ENCODE data around the gene FAM163B. TPM values are rescaled to one million over a fixed set of nuclear protein-coding genes. Genes with fewer than 3 reads are reported as not detected.
A peak's percentile ranks its signal among the peaks of the same experiment; 100 is the strongest.
"Not testable (repeated sequence)": the region's sequence is repeated elsewhere in the genome, so short reads cannot be mapped to it uniquely, and the experiment has no call there.

FAM163B gene
- total and polyA plus RNA-seq, 5 donors from 2014 or later, result not detected

DNA sequence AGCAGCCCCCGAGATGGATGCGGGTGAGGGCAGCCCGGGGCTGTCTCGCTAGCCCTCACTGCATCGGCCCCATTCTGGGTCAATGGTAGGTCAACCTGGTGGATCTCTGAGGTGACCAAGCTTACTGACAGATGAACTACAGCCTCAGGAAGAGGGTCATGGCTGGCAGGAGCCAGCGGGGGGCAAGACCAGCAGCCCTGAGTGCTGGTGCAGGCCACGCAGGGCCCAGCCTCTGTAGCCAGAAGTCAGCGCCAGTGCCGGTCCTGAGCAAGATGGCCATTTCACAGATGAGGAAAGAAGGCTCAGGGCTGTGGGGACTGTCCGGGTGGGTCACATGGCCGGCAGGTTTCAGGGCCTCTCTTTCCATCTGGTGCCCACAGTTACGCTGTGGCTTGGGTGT, 21.9 kb upstream of the FAM163B start:
- Histone ChIP-seq H3K36me3 (ENCODE audit: control insufficient read depth, insufficient read depth, low read length) (no peaks in the 10 kb centered on the region), H3K9me3 (ENCODE audit: control insufficient read depth in 2 of 2, low read length in 2 of 2) (peaks cover under 1 to 6% of the 10 kb centered on the region in 2 experiments), H3K4me1 (ENCODE audit: control insufficient read depth, insufficient read depth, low read length, poor library complexity, severe bottlenecking) (no peaks in the 10 kb centered on the region), H3K27ac (ENCODE audit: insufficient read depth, low read length, poor library complexity, severe bottlenecking) (no peak overlapping the region), H3K4me3 (ENCODE audit: low read depth, low read length) (no peak overlapping the region), H3K27me3 (ENCODE audit: control insufficient read depth, insufficient read depth, low read length) (no peaks in the 10 kb centered on the region)
- Mint-ChIP-seq H3K27ac (no peak overlapping the region), H3K4me3 (no peak overlapping the region), H3K4me1 (no peaks in the 10 kb centered on the region), H3K36me3 (no peaks in the 10 kb centered on the region), H3K9me3 (peaks cover 0 to 13% (median 5%) of the 10 kb centered on the region in 7 donors), H3K27me3 (peaks cover 10% of the 10 kb centered on the region)
- ATAC-seq (ENCODE audit: low read depth in 2 of 2) (no peak), DNase-seq (no peak)

DNA sequence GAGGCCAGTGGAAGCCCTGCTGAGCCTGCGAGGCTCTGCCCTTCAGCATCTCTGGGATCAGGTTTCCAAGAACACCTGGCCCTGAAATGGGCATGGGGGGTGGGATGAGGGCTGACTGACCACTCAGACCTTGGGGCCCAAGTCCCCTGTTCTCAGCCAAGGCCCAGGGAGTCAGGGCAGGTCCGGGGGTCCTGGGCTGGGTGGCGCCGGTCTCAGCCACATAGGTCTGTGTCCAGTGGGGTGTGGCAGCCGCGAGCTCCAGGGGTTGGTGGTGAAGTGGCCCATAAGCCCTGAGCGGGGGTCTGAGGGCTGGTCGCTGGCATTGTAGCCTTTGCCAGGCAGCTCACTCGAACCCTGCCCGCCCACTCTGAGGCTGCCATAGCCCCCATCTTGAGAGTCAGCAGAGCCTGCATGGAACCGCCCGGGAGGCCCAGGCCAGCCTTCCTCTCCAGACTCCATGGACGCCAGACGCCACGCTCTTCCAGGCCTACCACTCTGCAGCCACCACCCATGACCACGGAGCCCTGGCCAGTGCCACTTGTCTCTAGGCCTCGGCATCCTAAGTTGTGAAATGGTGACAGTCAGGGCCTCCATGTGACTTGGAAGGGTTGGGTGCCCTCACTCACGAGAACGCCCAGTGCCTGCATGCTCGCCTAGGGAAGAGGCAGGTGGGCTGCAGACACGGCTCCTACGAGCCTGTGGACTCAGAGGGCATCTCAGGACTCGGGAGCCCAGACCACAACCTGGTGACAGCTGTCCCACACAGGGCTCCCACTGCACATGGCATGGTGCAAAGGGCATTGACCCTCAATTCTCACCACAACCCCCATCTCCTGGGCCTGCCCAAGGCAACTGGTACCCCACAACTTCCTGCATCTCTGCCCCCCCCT, 20.3 kb upstream of the FAM163B start:
- H3K4me1 Mint-ChIP-seq, result no peaks in the 10 kb centered on the region
- DNase-seq (no peak), ATAC-seq (ENCODE audit: low read depth in 2 of 2) (no peak)
- no peak overlapping the region for H3K27ac ChIP-seq (ENCODE audit: insufficient read depth, low read length, poor library complexity, severe bottlenecking)
- H3K4me3 Mint-ChIP-seq, result no peak overlapping the region
- H3K9me3 Mint-ChIP-seq, result peaks cover 0 to 16% (median 5%) of the 10 kb centered on the region in 7 donors
- H3K27ac Mint-ChIP-seq, result no peak overlapping the region
- peaks cover 10% of the 10 kb centered on the region for H3K27me3 Mint-ChIP-seq
- no peaks in the 10 kb centered on the region for H3K36me3 ChIP-seq (ENCODE audit: control insufficient read depth, insufficient read depth, low read length)
- peaks cover 6 to 13% of the 10 kb centered on the region in 2 experiments for H3K9me3 ChIP-seq (ENCODE audit: control insufficient read depth in 2 of 2, low read length in 2 of 2)
- H3K4me1 ChIP-seq (ENCODE audit: control insufficient read depth, insufficient read depth, low read length, poor library complexity, severe bottlenecking), result no peaks in the 10 kb centered on the region
- H3K4me3 ChIP-seq (ENCODE audit: low read depth, low read length), result no peak overlapping the region
- H3K27me3 ChIP-seq (ENCODE audit: control insufficient read depth, insufficient read depth, low read length), result no peaks in the 10 kb centered on the region
- no peaks in the 10 kb centered on the region for H3K36me3 Mint-ChIP-seq

DNA sequence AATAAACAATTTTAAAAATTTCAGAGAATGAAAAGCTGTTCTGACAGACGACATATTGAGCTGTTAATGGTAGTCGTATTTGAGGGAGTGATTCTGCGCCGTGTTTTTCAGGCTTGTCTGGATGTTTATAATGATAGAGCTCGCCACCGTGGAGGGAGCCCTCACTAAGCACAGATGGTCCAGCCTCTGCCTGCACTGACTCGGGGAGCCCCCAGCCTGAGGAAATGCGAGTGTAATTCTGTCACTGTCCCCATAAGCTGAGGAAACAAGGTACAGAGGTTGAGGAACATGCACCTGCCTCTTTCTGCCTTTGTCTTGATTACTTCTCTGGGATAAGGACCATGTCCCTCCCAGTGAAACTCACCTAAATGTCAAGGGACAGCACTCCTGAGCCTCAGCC, 19.6 kb upstream of the FAM163B start:
- Mint-ChIP-seq H3K27ac (no peak overlapping the region), H3K9me3 (peaks cover 0 to 16% (median 5%) of the 10 kb centered on the region in 7 donors), H3K36me3 (no peaks in the 10 kb centered on the region), H3K4me3 (no peak overlapping the region), H3K4me1 (no peaks in the 10 kb centered on the region), H3K27me3 (peaks cover 7% of the 10 kb centered on the region)
- Histone ChIP-seq H3K36me3 (ENCODE audit: control insufficient read depth, insufficient read depth, low read length) (no peaks in the 10 kb centered on the region), H3K4me1 (ENCODE audit: control insufficient read depth, insufficient read depth, low read length, poor library complexity, severe bottlenecking) (no peaks in the 10 kb centered on the region), H3K9me3 (ENCODE audit: control insufficient read depth in 2 of 2, low read length in 2 of 2) (peaks cover 6 to 13% of the 10 kb centered on the region in 2 experiments), H3K4me3 (ENCODE audit: low read depth, low read length) (no peak overlapping the region), H3K27me3 (ENCODE audit: control insufficient read depth, insufficient read depth, low read length) (no peaks in the 10 kb centered on the region), H3K27ac (ENCODE audit: insufficient read depth, low read length, poor library complexity, severe bottlenecking) (no peak overlapping the region)
- ATAC-seq (ENCODE audit: low read depth in 2 of 2), result no peak
- no peak for DNase-seq

DNA sequence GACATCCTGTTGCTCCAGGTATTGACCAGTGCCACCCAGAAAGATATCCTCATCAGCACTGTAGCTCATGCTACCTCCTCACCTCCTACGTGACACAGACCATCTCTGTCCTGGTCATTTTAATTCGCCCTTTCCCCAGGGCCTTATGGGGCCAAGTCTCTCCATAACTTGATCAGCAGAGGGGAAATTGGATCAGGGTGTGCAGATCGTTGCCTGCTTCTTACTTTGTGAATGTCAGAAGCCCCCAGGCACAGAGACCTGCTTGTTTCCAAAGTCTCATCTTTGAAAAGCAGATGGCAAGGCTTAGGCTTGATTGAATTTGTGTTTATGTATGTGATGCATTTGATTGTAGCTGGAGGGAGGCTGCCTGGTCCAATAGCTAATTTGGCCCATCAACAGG, 18.2 kb upstream of the FAM163B start:
- Mint-ChIP-seq H3K4me1 (peaks cover 0 to 3% (median 0%) of the 10 kb centered on the region in 4 donors), H3K27ac (no peak overlapping the region), H3K9me3 (peaks cover 0 to 16% (median 5%) of the 10 kb centered on the region in 7 donors), H3K4me3 (no peak overlapping the region), H3K36me3 (no peaks in the 10 kb centered on the region), H3K27me3 (peaks cover 10% of the 10 kb centered on the region)
- H3K4me1 ChIP-seq (ENCODE audit: control insufficient read depth, insufficient read depth, low read length, poor library complexity, severe bottlenecking), result no peaks in the 10 kb centered on the region
- no peak for ATAC-seq (ENCODE audit: low read depth in 2 of 2)
- no peaks in the 10 kb centered on the region for H3K36me3 ChIP-seq (ENCODE audit: control insufficient read depth, insufficient read depth, low read length)
- no peak overlapping the region for H3K4me3 ChIP-seq (ENCODE audit: low read depth, low read length)
- no peak for DNase-seq
- H3K27ac ChIP-seq (ENCODE audit: insufficient read depth, low read length, poor library complexity, severe bottlenecking), result no peak overlapping the region
- peaks cover 6 to 13% of the 10 kb centered on the region in 2 experiments for H3K9me3 ChIP-seq (ENCODE audit: control insufficient read depth in 2 of 2, low read length in 2 of 2)
- no peaks in the 10 kb centered on the region for H3K27me3 ChIP-seq (ENCODE audit: control insufficient read depth, insufficient read depth, low read length)

DNA sequence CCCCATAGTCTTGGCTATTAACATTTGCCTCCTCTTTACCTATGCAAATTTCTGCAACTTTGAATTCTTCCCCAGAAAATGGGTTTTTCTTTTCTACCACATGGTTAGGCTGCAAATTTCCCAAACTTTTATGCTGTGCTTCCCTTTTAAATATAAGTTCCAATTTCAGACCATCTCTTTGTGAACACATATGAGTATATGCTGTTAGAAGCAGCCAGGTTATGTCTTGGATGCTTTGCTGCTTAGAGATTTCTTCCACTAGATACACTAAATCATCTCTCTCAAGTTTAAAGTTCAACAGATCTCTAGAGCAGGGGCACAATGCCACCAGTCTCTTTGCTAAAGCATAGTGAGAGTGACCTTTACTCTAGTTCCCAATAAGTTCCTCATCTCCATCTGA, 16.8 kb upstream of the FAM163B start:
- not testable (repeated sequence) for H3K27me3 ChIP-seq (ENCODE audit: control insufficient read depth, insufficient read depth, low read length); H3K4me3 Mint-ChIP-seq; H3K4me1 ChIP-seq (ENCODE audit: control insufficient read depth, insufficient read depth, low read length, poor library complexity, severe bottlenecking); H3K36me3 ChIP-seq (ENCODE audit: control insufficient read depth, insufficient read depth, low read length); H3K27ac ChIP-seq (ENCODE audit: insufficient read depth, low read length, poor library complexity, severe bottlenecking); H3K27ac Mint-ChIP-seq; H3K4me3 ChIP-seq (ENCODE audit: low read depth, low read length); ATAC-seq (ENCODE audit: low read depth in 2 of 2); DNase-seq; H3K36me3 Mint-ChIP-seq
- H3K9me3 ChIP-seq (ENCODE audit: control insufficient read depth in 2 of 2, low read length in 2 of 2), result peaks cover 6 to 13% of the 10 kb centered on the region in 2 experiments
- peaks cover 0 to 11% (median 7%) of the 10 kb centered on the region in 4 donors for H3K4me1 Mint-ChIP-seq
- H3K27me3 Mint-ChIP-seq, result peaks cover 12% of the 10 kb centered on the region
- peaks cover 0 to 16% (median 5%) of the 10 kb centered on the region in 7 donors for H3K9me3 Mint-ChIP-seq

DNA sequence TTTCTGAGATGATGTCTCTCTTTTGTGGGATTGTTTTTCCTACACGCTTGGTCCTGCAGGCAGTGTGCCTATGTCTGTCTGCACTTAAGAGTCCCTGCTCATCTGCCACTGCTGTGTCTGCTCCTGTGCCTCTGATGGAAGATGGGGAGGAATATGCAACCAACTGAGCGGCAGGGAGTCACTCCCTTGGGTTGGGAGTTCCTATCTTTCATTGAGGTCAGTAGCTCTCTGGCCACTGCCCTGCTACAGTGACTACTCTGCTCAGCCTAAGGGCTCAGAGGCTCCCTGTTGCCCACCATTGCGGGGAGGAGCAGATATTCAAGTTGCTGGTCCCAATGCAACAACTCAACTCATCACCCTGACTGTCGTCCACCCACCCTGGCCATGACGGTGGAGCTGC, 13.4 kb upstream of the FAM163B start:
- H3K36me3 ChIP-seq (ENCODE audit: control insufficient read depth, insufficient read depth, low read length), result no peaks in the 10 kb centered on the region
- H3K9me3 ChIP-seq (ENCODE audit: control insufficient read depth in 2 of 2, low read length in 2 of 2), result peaks cover 6 to 13% of the 10 kb centered on the region in 2 experiments
- H3K4me1 ChIP-seq (ENCODE audit: control insufficient read depth, insufficient read depth, low read length, poor library complexity, severe bottlenecking), result peaks cover 9% of the 10 kb centered on the region
- no peak for ATAC-seq (ENCODE audit: low read depth in 2 of 2)
- H3K27me3 ChIP-seq (ENCODE audit: control insufficient read depth, insufficient read depth, low read length), result no peaks in the 10 kb centered on the region
- no peak overlapping the region for H3K27ac ChIP-seq (ENCODE audit: insufficient read depth, low read length, poor library complexity, severe bottlenecking)
- Mint-ChIP-seq H3K9me3 (peaks cover 0 to 14% (median 4%) of the 10 kb centered on the region in 7 donors), H3K27me3 (peaks cover 22% of the 10 kb centered on the region), H3K4me3 (peak overlapping the region in 1 of 4 donors; percentile 10), H3K27ac (peak overlapping the region in 2 of 3 donors; percentile 36 to 39), H3K4me1 (peaks cover 5 to 26% (median 20%) of the 10 kb centered on the region in 4 donors), H3K36me3 (no peaks in the 10 kb centered on the region)
- H3K4me3 ChIP-seq (ENCODE audit: low read depth, low read length), result no peak overlapping the region
- no peak for DNase-seq

DNA sequence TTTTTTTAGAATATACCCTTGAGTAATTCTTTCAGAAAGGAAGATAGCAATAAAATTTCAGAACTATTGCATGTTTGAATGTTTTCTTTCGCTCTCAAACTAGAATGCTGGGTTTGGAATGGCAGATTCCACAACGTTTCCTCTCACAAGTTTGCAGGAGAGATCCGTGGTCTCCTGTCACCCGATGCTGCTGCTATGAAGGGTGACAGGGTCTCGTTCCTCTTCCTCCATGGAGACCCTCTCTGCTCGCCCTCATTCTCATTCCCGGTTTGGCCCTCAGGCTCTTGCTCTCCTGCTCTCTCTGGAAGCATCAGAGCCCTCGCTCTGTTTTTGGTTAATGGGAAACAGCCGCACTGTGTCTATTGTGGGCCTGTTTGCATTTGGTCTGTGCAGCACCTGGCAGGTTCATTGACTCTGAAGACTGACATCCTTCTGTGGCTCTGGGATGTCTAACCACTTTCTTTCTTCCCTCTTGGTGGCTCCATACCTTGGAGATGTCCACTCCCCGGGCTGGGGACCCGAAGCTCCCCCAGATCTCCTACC, 12.6 kb upstream of the FAM163B start:
- peaks cover 6 to 13% of the 10 kb centered on the region in 2 experiments for H3K9me3 ChIP-seq (ENCODE audit: control insufficient read depth in 2 of 2, low read length in 2 of 2)
- H3K4me3 ChIP-seq (ENCODE audit: low read depth, low read length), result no peak overlapping the region
- DNase-seq, result no peak
- H3K9me3 Mint-ChIP-seq, result peaks cover 0 to 10% (median 4%) of the 10 kb centered on the region in 7 donors
- peaks cover 17% of the 10 kb centered on the region for H3K27me3 Mint-ChIP-seq
- H3K4me1 ChIP-seq (ENCODE audit: control insufficient read depth, insufficient read depth, low read length, poor library complexity, severe bottlenecking), result peaks cover 9% of the 10 kb centered on the region
- peak overlapping the region in 1 of 3 donors; percentile 36 for H3K27ac Mint-ChIP-seq
- H3K36me3 ChIP-seq (ENCODE audit: control insufficient read depth, insufficient read depth, low read length), result no peaks in the 10 kb centered on the region
- peak overlapping the region in 1 of 4 donors; percentile 10 for H3K4me3 Mint-ChIP-seq
- H3K27me3 ChIP-seq (ENCODE audit: control insufficient read depth, insufficient read depth, low read length), result no peaks in the 10 kb centered on the region
- no peaks in the 10 kb centered on the region for H3K36me3 Mint-ChIP-seq
- no peak overlapping the region for H3K27ac ChIP-seq (ENCODE audit: insufficient read depth, low read length, poor library complexity, severe bottlenecking)
- no peak for ATAC-seq (ENCODE audit: low read depth in 2 of 2)
- H3K4me1 Mint-ChIP-seq, result peaks cover 5 to 26% (median 20%) of the 10 kb centered on the region in 4 donors

All from CD4-positive, CD25-positive, alpha-beta regulatory T cell (primary cell).